ENCODE data around the gene TRMT1.

TRMT1 gene

DNA sequence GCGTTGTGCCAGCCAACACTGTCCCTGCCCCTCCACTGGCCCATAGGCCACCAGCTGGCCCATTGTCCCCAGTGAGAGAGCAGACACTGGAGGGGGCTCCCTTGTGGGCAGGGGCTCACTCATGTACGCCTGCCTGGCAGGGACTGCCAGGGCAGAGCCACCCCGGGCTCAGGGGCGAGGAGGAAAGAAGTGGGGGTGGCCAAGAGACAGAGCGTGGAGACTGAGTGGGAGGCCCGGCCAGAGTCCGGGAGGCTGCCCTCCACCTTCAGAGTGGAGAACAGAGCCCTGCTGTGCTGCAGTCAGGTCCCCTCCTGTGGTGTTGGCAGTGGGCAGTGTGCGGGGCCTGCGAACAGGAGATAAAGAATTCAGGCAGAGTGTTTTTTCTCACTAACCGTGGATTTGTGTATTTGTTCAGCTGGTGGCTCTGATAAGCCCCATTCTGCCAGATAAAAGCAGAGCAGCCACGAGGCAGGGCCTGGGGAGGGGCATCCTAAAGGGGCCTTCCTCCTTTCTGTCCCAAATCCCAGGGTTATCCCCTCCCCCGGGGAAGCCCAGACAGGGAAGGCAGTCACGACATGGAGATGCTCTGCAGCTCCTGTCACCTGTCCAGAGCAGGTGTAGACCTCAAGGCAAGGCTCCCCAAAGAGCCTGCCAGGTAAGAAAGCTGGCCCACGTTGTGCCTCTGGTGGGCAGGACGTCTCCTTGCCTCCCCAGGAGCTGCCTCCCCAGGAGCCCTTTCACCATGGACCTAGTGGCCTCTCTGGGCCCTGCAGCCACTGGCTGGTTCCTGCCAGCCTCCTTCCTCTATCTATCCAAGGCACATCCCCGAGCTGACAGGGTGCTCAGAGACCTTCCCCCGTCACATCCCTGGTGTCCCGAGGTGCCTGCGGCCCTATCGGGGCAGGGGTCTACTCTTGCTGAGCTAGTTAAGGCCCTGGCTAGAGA, 46.9 kb downstream of the TRMT1 start:
- DNase-seq: no peak

DNA sequence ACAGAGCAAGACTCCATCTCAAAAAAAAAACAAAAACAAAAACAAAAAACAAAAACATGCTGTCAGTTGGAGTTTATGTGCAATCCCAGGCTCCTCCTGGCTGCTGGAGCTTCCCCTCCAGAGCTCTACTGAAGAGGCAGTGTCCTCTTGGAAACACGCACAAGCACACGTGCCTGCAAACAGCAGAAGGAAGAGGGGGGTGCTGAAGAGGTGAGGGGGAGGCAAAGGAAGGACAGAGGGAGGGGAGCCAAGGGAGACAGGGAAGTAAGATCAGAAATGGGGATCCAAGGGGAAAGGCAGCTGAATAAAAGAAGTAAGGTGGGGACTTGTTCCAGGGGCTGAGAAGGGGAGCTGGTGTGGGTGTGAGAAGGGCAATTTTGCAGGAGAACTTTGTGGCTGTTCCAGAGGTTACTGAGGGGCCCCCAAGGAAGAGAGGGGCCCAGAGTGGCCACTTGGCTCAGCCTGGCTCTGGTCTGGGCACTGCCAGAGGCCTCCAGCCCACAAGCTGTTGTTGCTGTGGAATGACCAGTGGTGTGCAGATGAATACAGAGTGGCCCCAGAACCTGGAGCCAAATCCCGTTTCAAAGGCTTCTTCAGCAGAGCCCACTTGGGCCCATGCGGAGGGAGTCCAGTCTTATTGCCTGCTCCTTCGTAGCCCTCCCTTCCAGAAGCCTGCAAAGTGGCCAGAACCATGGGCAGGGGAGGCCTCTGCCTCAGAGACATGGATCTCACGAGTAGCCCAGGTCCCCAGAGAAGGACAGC, 48.3 kb downstream of the TRMT1 start:
- DNase-seq: no peak

DNA sequence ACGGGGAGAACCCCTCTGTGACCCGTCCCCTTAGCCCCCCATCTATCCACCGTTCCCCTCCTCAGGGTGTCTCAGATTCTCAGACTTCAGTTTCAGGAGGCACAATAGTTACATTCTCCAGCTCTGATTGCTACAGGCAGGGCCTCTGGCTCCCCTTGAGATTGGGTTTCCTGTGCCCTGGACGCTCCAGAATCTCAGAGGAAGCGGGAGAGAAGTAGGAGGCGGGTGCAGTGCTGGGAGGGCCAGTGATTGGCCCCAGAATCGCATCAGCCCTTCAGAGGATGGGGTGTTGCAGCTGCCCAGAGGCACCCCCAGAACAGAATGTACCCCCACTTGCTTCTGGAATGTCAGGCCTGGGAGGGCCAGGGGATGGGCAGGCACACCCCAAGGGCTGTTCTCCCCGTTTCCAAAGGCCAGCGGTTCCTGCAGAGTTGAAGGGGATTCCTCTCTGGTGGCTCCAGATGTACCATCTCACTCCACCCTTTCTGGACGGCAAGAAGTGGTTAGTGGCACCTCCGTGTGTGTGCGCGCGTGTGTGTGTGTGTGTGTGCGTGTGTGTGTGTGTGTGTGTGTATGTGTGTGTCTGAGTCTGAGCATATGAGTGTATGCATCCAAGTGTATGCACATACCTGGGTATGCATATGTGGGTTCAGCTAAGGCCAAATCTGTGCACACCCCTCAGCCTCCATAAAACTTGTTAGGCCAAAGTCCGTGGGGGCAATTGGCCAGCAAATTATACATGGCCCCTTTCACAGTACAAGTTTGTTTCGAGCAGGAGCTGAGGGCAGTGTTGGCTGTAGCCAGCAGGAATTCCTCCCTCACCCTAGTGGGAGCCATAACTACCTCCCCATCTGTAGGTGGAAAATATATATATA, 49.4 kb downstream of the TRMT1 start:
- no peak for DNase-seq

DNA sequence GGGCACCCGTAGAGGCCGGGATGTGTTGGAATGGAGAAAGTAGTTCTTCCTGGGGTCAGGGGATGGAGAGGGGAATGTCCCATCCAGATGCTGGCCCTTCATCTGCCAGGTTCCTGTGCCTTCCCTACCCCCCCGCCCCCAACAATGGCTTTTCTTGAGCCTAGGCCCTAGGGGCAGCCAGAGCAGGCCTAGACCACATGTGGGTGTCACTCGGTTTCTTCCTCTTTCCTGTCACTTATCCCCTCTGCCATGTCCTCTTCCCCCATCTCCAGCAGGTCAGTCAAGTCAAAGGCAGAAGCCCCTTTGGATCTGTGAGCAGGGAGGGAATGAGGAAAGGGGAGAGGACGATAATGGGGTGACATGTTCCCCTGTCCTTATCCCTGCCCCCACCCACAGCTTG, 50.3 kb downstream of the TRMT1 start:
- DNase-seq: no peak

DNA sequence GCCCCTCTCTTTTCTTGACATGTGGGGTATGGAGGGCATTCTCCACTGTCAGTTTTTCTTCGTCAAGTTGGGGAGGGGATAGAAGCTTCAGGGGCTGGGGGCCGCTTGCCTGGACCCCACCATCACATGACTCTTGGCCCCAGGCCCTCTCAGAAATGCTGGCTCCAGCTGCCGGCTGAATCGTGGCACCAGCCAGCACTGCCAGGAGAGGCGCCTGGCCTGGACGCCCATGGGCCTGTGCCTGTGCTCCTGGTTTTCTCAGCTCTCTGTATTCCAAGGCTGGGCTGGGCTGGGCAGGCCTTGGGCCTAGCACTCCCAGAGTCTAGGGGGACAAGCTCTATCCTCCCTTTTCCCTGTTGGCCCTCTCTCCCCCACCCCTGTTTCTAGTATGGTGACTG, 52.4 kb downstream of the TRMT1 start:
- no peak for DNase-seq

DNA sequence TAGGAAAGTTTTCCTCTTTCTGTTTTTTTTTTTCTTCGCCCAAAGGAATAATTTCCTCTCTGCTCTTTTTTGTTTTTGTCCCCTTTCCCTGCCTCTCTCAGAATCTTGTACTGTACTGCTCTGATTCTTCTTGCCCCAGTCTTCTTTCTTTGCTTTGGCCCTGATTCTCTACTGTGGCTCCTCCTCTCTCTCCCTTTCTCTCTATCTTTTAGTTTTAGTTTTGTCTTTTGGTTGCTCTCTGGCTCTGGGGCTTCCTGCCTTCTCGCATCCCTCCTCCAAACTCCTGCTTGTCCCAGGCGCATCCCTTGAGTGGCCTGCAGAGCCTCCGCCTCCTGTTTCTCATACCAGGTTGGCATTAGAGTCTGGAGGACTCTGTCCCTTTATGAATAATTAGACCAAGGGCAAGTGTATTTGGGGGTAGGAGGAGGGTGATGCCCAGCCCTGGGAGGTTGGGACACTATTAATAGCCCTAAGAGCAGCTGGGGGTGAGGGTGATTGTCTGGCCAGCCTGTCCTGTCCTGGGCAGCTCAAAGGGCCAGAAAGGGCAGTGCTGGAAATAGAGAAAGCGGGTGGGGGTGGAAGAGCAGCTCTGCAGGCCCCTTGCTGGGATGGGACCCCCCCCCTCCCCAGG, 53.0 kb downstream of the TRMT1 start:
- DNase-seq: no peak

DNA sequence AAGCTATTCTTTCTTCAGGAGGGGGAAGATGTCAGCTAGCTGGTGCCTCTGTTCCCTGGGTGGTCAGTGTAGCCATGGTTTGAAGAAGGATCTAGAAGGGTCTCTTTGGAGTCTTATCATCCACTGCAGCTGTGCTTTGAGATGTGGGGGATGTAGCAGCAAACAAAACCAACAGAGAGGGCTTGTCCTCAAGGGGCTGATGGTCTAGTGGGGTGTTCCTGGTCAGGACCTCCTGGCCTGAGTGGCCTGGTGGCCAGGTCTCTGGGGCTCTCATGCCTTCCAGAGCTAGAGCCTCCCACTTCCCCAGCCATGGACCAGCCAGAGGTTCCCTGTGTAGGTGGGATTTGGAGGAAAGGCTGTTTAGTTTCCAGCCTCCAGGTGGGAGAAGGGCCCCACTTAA, 54.2 kb downstream of the TRMT1 start:
- no peak for DNase-seq

DNA sequence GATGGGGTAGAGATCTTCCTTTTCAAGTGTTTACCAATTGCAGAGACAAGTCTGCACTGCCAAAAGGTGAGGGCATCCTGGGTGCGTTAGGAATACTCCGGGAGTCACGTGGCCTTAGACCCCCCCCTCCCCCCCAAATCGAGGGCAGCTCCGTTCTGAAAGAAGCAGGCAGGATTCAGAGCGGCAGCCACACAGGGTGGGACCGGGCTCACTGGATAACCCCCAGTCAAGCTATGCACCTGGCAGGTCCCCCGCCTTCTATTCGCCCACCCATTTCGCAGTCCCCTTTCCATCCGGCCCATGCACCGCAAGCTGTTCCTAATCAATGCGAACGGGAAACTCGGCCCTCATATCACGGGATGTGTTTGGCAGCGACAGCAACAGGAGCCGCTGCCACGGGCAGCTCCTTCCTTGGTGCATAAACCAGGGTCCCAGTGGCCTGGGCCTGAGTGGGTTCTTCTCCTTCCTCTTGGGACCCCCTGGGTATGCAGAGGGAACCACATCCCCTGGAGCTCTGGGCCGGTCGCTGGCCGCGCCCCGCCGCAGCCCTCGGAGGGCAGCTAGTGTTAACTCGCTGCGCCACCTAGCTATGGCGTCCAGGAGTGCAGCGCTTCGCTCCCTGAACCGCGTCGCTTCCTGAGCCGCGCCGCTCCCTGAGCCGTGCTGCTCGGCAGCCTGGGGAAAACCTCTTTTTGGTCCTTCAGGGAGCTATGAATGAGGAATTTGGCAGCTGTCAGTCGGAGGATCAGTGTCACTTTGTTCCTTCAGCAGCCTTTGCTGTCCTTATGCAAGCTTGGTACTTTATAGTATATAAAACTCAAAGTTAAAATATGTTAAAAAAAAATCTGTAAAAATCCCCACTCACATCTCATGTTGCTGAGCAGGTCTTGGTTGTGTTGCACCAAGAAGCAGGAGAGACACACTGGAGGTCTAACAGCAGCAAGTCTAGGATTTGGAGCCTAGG, 55.3 kb downstream of the TRMT1 start:
- DNase-seq: peak; percentile 79 to 80

DNA sequence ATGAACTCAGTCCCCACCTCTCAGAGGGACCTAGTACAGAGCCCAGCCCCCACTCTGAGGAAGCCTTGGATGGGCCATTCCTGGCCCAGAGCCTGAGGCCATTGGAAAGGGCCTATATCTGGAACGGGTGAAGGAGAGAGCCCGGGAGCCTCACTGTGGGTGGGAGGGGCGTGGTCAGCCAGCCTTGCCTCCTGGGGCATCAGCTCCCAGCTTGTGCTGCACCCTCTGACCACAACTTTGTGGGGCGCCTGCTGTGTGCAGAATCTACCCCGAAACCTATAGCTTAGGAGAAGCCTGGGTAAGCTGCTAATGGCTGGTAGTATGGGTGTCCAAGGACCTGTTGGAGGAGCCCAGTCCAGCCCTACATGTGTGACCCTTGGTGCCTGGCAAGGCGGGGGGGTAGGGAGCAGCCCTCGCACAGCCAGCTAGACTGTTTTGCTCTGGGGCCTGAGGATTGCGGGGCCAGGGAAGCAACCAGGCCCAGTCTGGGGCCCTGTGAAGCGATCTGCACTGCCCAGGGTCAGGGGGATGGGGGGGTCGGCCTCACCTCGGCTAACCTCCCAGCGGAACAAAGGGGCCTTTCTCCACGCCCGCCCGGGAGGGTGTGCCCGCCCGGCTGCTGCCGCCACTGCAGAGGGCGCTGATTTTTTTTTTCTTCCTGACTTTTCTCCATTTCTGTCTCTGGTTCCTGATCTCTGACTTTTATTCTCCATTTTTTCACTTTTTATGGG, 56.1 kb downstream of the TRMT1 start:
- no peak for DNase-seq

DNA sequence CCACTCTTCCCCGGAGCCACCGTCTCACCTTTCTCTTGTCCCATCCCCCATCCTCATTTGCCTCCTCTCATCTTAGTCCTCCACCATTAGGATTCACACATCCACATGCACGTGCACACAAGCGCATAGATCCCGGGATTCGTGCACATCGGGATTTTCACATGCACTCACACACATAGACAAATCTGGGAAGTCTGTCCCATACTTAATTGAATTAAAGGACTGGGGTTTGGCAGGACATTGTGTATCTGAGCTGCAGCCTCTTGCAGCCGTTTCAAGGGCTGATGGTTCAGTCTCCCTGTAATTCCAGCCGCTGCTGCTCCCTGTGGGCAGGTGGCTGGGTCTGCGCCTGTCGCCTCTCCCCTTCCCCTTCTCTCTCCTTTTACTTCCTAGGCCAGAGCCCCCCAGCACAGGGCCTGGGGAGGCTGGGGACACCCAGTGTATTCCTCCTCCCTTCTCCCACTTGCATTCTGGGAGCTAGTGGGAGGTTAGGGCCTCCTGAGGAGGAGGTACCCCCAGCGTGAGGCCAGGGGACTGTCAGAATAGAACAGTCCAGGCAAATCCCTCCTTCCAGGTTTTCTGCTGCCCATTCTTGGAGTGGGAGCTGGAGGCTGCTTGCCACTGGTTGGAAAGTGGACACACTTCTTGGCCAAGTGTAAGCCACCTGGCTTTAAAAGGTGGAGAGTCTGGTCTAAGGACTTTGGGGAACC, 57.4 kb downstream of the TRMT1 start:
- DNase-seq: no peak

DNA sequence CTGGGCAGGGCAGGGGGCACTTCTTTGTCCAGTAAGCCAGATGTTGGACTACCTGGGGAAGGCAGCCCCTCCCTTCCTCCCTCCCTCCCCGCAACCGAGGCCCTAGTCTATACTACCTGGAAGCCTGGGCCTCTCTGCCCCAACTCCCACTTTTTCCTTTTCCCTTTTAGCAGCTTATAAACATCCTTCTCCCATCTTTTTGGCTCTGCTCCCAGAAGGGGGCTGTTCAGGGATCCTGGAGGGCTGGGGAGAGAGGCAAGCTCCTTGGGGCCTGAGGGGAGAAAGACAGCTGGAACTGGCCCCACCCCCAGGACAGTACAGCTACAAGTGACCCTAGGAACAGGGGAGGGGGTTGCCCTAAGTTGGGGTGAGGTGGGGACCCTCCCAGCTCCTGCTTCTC, 58.8 kb downstream of the TRMT1 start:
- DNase-seq: no peak

DNA sequence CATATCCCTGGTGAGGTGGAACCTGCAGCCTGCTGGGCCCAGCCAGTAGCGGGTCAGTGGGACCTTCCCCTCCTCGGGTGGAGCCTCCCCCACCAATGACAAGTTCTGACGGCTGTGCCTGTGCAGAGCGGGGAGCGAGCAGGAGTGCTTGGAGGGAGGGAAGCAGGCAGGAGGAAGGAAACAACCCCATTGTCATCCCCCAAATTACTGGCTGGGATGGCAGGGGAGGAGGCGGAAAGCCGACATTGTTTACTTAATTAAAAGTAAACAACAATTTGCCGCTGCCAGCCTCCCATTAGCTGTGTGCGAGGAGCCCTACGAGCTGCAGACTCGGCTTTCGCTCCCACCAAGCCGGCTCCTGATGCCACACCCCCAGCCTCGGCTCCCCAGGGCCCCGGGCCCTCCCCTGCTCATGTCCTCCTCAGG, 59.4 kb downstream of the TRMT1 start:
- DNase-seq: no peak

DNA sequence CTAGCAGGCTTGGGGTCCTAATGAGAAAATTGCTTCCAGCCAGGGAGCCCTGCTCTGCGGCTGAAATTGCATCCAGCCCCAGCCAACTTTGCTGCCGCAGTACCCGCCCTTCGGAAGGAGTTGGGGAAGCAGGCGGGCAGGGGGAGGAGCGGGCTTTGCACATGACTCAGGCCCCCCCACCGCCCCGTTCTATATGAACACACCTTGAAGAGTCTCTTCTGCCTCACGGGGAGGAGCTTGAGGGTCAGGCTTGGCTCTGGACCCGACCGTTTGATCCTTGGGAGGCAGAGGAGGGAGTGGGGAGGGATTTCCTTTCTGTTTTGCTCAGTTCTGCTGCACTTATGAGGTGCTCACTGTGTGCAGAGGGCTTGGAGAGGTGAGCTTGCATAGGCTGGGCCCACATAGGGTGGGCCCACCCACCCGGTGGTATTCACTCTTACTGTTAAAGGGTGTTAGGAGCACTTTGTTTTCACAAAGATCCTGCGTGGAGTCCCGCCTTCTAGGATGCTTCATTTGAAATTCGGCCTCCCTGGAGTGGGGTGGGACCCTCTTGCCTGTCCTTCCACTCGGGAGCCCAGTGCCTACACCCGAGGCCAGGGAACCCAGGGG, 60.4 kb downstream of the TRMT1 start:
- no peak for DNase-seq

DNA sequence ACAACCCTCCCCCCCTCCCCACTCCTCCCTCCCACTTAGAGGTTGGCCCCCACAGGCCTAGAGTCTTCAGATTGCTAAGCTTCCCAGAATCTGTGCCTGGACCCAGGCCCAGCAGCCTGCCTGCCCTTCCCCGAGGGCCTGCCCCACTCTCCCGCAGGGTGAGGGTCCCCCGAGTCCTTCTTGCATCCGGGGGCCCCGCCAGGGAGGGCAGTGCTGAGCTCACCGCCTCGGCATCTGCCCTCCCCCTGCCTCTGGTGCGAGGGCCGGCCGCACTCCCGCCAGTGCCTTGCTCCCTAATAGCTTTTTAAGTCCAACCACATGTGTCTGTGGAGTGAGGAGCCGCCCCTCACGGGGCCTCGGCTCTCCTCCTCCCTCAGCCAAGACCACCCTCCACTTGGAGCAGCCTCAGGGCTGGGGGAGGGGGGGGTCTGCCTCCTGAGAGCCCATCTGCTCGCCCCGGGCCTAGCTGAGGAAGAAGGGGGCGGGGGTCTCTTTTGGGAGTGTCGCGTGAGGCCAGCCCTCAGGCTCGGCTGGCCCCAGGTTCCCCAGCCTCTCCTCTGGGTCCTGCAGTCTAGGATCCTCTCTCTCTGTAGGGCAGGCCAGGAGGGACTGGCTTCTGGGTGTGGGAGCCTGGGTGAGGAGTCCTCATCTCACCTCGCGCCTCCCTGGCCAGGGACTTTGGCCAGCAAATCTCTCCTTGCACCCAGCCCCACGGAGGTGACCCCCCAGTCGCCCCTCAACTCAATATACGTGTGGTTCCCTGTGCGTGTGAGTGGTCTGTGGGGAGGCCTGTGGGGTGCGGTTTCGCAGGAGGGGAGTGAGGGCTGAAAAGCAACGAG, 61.1 kb downstream of the TRMT1 start:
- DNase-seq: no peak

Data from hippocampal formation (tissue), 2 donors.